ENCODE results near the gene CFAP141. TPM values are rescaled to one million over a fixed set of nuclear protein-coding genes. Genes with fewer than 3 reads are reported as not detected.

Gene CFAP141
- polyA plus RNA-seq, 1 donor from 2014 or later = not detected

DNA sequence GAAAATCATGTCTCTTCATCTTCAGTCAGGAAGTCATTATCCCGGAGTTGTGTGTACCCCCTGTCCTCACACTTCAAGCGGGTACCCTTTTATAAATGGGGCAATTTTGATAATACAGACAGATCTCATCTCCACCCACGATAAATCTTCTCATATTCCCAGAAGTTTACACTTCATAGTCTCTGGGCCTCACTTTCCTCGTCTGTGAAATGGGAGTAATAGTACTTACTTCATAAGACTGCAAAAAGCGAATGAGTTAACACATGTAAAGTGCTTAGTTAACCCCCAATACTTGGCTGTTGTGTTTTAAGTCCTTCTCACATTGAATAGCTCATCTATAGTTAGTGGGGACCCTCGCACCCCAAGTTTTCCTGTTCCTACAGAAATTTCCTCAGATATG is 52.1 kb downstream of the CFAP141 start:
- no peak overlapping the region for H3K4me3 ChIP-seq (ENCODE audit: low read length)
- no peaks in the 10 kb centered on the region for H3K79me2 ChIP-seq (replicated peaks; ENCODE audit: insufficient read depth, low read length)
- TF ChIP-seq MXI1 (conservative IDR thresholded peaks at IDR 0.05; ENCODE audit: poor library complexity, severe bottlenecking) (no peak), EZH2 (IDR thresholded peaks at IDR 0.05; ENCODE audit: borderline replicate concordance, insufficient read depth, low read length, poor library complexity, severe bottlenecking) (no peak), SMC3 (conservative IDR thresholded peaks at IDR 0.05; ENCODE audit: poor library complexity) (no peak), TAF1 (IDR thresholded peaks at IDR 0.05; ENCODE audit: low read depth) (no peak), POLR2AphosphoS5 (IDR thresholded peaks at IDR 0.05) (no peak), EP300 (conservative IDR thresholded peaks at IDR 0.05; ENCODE audit: poor library complexity, severe bottlenecking) (no peak), RAD21 (conservative IDR thresholded peaks at IDR 0.05) (no peak)
- TF ChIP-seq, protein P1, sequence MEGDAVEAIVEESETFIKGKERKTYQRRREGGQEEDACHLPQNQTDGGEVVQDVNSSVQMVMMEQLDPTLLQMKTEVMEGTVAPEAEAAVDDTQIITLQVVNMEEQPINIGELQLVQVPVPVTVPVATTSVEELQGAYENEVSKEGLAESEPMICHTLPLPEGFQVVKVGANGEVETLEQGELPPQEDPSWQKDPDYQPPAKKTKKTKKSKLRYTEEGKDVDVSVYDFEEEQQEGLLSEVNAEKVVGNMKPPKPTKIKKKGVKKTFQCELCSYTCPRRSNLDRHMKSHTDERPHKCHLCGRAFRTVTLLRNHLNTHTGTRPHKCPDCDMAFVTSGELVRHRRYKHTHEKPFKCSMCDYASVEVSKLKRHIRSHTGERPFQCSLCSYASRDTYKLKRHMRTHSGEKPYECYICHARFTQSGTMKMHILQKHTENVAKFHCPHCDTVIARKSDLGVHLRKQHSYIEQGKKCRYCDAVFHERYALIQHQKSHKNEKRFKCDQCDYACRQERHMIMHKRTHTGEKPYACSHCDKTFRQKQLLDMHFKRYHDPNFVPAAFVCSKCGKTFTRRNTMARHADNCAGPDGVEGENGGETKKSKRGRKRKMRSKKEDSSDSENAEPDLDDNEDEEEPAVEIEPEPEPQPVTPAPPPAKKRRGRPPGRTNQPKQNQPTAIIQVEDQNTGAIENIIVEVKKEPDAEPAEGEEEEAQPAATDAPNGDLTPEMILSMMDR (IDR thresholded peaks at IDR 0.05; ENCODE audit: poor library complexity, severe bottlenecking) = no peak
- TF ChIP-seq, protein P2, sequence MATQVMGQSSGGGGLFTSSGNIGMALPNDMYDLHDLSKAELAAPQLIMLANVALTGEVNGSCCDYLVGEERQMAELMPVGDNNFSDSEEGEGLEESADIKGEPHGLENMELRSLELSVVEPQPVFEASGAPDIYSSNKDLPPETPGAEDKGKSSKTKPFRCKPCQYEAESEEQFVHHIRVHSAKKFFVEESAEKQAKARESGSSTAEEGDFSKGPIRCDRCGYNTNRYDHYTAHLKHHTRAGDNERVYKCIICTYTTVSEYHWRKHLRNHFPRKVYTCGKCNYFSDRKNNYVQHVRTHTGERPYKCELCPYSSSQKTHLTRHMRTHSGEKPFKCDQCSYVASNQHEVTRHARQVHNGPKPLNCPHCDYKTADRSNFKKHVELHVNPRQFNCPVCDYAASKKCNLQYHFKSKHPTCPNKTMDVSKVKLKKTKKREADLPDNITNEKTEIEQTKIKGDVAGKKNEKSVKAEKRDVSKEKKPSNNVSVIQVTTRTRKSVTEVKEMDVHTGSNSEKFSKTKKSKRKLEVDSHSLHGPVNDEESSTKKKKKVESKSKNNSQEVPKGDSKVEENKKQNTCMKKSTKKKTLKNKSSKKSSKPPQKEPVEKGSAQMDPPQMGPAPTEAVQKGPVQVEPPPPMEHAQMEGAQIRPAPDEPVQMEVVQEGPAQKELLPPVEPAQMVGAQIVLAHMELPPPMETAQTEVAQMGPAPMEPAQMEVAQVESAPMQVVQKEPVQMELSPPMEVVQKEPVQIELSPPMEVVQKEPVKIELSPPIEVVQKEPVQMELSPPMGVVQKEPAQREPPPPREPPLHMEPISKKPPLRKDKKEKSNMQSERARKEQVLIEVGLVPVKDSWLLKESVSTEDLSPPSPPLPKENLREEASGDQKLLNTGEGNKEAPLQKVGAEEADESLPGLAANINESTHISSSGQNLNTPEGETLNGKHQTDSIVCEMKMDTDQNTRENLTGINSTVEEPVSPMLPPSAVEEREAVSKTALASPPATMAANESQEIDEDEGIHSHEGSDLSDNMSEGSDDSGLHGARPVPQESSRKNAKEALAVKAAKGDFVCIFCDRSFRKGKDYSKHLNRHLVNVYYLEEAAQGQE (IDR thresholded peaks at IDR 0.05; ENCODE audit: borderline replicate concordance) = no peak

DNA sequence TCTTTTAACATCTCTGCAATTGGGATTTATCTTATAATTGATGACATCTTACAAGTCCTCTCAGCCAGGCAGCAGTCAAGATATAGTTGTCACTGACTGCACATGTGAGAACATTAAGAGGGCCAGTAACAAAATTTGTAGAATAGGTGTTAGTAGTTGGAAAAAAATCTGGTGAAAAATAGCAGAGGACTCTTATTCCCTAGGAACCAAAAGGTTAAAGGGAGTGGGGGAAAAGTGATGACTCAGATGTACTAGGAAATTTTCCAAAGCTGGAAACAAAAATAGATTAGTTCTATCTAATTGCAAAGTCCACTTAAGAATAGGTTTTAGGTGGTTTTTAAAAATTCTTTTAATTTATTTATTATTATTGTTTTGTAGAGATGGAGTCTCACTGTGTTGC is 54.8 kb downstream of the CFAP141 start:
- no peaks in the 10 kb centered on the region for H4K20me1 ChIP-seq (ENCODE audit: insufficient read depth)
- H2AFZ ChIP-seq (ENCODE audit: low read depth, low read length) = no peak overlapping the region
- H3K27me3 ChIP-seq (ENCODE audit: insufficient read depth, low read depth, low read length) = no peaks in the 10 kb centered on the region
- H3K36me3 ChIP-seq (ENCODE audit: insufficient read depth, low read length) = peaks cover 9% of the 10 kb centered on the region
- no peaks in the 10 kb centered on the region for H3K9me3 ChIP-seq (ENCODE audit: low read length)
- no peaks in the 10 kb centered on the region for H3F3A ChIP-seq (ENCODE audit: insufficient read depth, low read length, poor library complexity, severe bottlenecking)
- no peak overlapping the region for H3K4me3 ChIP-seq (ENCODE audit: low read length)
- TF ChIP-seq, protein P2 (IDR thresholded peaks at IDR 0.05; ENCODE audit: borderline replicate concordance) = no peak
- TF ChIP-seq RAD21 (conservative IDR thresholded peaks at IDR 0.05) (no peak), EP300 (conservative IDR thresholded peaks at IDR 0.05; ENCODE audit: poor library complexity, severe bottlenecking) (no peak), SMC3 (conservative IDR thresholded peaks at IDR 0.05; ENCODE audit: poor library complexity) (no peak), EZH2 (IDR thresholded peaks at IDR 0.05; ENCODE audit: borderline replicate concordance, insufficient read depth, low read length, poor library complexity, severe bottlenecking) (no peak), MXI1 (conservative IDR thresholded peaks at IDR 0.05; ENCODE audit: poor library complexity, severe bottlenecking) (no peak), POLR2AphosphoS5 (IDR thresholded peaks at IDR 0.05) (no peak), TAF1 (IDR thresholded peaks at IDR 0.05; ENCODE audit: low read depth) (no peak)
- TF ChIP-seq, protein P1 (IDR thresholded peaks at IDR 0.05; ENCODE audit: poor library complexity, severe bottlenecking) = no peak
- H3K9ac ChIP-seq (ENCODE audit: low read length) = no peak overlapping the region
- H3K27ac ChIP-seq (ENCODE audit: low read length) = no peak overlapping the region
- no peaks in the 10 kb centered on the region for H3K9me2 ChIP-seq (ENCODE audit: insufficient read depth, low read length)
- no peaks in the 10 kb centered on the region for H3K79me2 ChIP-seq (replicated peaks; ENCODE audit: insufficient read depth, low read length)
- no peak overlapping the region for H3K4me2 ChIP-seq (ENCODE audit: low read length)

More for the DNA sequence above, 52.1 kb downstream of the CFAP141 start:
- Histone ChIP-seq H3K27ac (ENCODE audit: low read length) (no peak overlapping the region), H3K27me3 (ENCODE audit: insufficient read depth, low read depth, low read length) (no peaks in the 10 kb centered on the region), H3K9me2 (ENCODE audit: insufficient read depth, low read length) (no peaks in the 10 kb centered on the region), H3F3A (ENCODE audit: insufficient read depth, low read length, poor library complexity, severe bottlenecking) (no peaks in the 10 kb centered on the region), H3K4me2 (ENCODE audit: low read length) (no peak overlapping the region), H3K36me3 (ENCODE audit: insufficient read depth, low read length) (peaks cover 9% of the 10 kb centered on the region), H3K9me3 (ENCODE audit: low read length) (no peaks in the 10 kb centered on the region), H2AFZ (ENCODE audit: low read depth, low read length) (no peak overlapping the region), H3K9ac (ENCODE audit: low read length) (no peak overlapping the region), H4K20me1 (ENCODE audit: insufficient read depth) (no peaks in the 10 kb centered on the region)
